Measurements from ENCODE around the gene KIF26A. TPM values are rescaled to one million over a fixed set of nuclear protein-coding genes. Genes with fewer than 3 reads are reported as not detected.

Gene KIF26A
- total RNA-seq, 2 experiments from 2014 or later = 7.7 to 7.9 TPM

DNA sequence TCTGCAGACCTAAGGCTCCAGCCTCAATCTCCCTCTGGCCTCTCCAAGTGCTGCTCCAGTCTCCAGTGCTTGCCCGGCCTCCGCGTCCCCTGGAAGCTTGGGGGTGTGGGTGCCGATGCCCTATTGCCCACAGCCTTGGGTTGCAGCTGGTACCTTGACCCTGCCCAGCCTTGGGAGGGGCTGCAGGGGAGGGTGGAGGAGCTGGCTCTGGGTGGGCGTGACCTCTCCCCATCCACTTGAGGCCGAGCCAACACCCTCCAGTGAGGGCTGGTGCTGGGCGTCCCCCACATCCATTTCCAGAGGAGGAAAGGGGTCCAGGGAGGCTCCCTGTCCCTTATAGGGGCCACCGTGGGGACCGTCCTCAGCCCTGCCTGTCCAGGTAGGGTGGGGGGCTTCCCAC is 24.1 kb downstream of the KIF26A start:
- ChIA-PET POLR2A (no interaction called here), CTCF (no interaction called here)
- H3K27me3 Mint-ChIP-seq = no peaks in the 10 kb centered on the region
- H3K36me3 Mint-ChIP-seq (ENCODE audit: low read depth) = no peaks in the 10 kb centered on the region
- no peak overlapping the region for H3K27ac Mint-ChIP-seq
- no peaks in the 10 kb centered on the region for H3K4me1 Mint-ChIP-seq
- no peak overlapping the region for H3K4me3 Mint-ChIP-seq
- H3K9me3 Mint-ChIP-seq = no peaks in the 10 kb centered on the region
- DNase-seq = no peak

DNA sequence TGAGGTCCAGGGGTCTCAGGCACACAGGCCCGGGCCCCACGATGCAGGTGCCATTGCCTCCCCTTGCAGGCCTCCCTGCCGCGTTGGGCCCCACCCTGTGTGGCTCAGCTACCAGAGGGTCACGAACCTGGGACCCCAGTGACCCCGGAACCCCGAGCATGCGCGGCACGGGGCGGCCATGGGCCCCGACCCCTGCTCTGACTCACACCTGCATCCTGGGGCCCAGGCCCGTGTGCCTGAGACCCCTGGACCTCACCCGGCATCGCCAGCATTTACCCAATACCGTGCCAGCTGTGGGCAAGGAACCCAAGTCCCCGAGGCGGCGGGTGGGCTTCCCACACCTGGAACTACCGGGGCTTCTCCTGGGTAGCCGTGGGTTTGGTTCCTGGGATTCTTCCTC is 25.2 kb downstream of the KIF26A start:
- no peaks in the 10 kb centered on the region for H3K27me3 Mint-ChIP-seq

GRCh38 chr14:104164041-104164440 is 25.7 kb downstream of the KIF26A start:
- DNase-seq = no peak
- ChIA-PET CTCF (no interaction called here), POLR2A (no interaction called here)
- Mint-ChIP-seq H3K9me3 (no peaks in the 10 kb centered on the region), H3K27ac (no peak overlapping the region), H3K4me3 (no peak overlapping the region), H3K4me1 (no peaks in the 10 kb centered on the region), H3K27me3 (no peaks in the 10 kb centered on the region), H3K36me3 (ENCODE audit: low read depth) (no peaks in the 10 kb centered on the region)

More for the DNA sequence above, 25.2 kb downstream of the KIF26A start:
- H3K4me1 Mint-ChIP-seq = no peaks in the 10 kb centered on the region
- CTCF ChIA-PET = no interaction called here
- DNase-seq = no peak
- POLR2A ChIA-PET = no interaction called here
- no peak overlapping the region for H3K4me3 Mint-ChIP-seq
- no peaks in the 10 kb centered on the region for H3K9me3 Mint-ChIP-seq
- H3K36me3 Mint-ChIP-seq (ENCODE audit: low read depth) = no peaks in the 10 kb centered on the region
- no peak overlapping the region for H3K27ac Mint-ChIP-seq

DNA sequence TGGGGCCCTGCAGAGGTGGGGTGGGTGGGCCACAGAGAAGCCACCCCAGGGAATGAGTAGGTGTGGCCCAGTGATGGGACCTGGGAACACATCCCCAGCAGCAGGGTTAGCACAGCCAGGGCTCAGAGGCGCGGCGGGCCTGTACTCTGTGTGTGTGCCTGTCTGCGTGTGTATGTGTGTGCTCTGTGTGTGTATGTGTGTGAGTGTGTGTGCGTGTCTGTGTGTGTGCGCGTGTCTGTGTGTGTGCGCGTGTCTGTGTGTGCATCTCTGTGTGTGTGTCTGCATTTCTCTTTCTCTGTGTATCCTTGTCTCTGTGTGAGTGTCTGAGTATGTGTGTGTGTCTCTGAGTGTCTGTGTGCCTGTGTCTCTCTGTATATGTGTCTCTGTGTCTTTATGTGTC is 26.1 kb downstream of the KIF26A start:
- Mint-ChIP-seq H3K9me3 (no peaks in the 10 kb centered on the region), H3K36me3 (ENCODE audit: low read depth) (no peaks in the 10 kb centered on the region), H3K4me1 (no peaks in the 10 kb centered on the region), H3K27ac (no peak overlapping the region), H3K27me3 (no peaks in the 10 kb centered on the region), H3K4me3 (no peak overlapping the region)
- ChIA-PET POLR2A (no interaction called here), CTCF (no interaction called here)
- no peak for DNase-seq

- Mint-ChIP-seq H3K27me3 (no peaks in the 10 kb centered on the region), H3K27ac (no peak overlapping the region), H3K4me3 (no peak overlapping the region), H3K9me3 (no peaks in the 10 kb centered on the region), H3K4me1 (no peaks in the 10 kb centered on the region), H3K36me3 (ENCODE audit: low read depth) (no peaks in the 10 kb centered on the region)
- POLR2A ChIA-PET = no interaction called here
- DNase-seq = no peak
- CTCF ChIA-PET = no interaction called here
Observed at GRCh38 chr14:104166698-104167097, 28.3 kb downstream of the KIF26A start.

- H3K9me3 Mint-ChIP-seq = no peaks in the 10 kb centered on the region
- ChIA-PET CTCF (no interaction called here), POLR2A (no interaction called here)
- H3K4me3 Mint-ChIP-seq = no peak overlapping the region
- H3K27me3 Mint-ChIP-seq = no peaks in the 10 kb centered on the region
- no peak overlapping the region for H3K27ac Mint-ChIP-seq
- DNase-seq = no peak
- no peaks in the 10 kb centered on the region for H3K36me3 Mint-ChIP-seq (ENCODE audit: low read depth)
- no peaks in the 10 kb centered on the region for H3K4me1 Mint-ChIP-seq
Observed at GRCh38 chr14:104168603-104169002, 30.2 kb downstream of the KIF26A start.

DNA sequence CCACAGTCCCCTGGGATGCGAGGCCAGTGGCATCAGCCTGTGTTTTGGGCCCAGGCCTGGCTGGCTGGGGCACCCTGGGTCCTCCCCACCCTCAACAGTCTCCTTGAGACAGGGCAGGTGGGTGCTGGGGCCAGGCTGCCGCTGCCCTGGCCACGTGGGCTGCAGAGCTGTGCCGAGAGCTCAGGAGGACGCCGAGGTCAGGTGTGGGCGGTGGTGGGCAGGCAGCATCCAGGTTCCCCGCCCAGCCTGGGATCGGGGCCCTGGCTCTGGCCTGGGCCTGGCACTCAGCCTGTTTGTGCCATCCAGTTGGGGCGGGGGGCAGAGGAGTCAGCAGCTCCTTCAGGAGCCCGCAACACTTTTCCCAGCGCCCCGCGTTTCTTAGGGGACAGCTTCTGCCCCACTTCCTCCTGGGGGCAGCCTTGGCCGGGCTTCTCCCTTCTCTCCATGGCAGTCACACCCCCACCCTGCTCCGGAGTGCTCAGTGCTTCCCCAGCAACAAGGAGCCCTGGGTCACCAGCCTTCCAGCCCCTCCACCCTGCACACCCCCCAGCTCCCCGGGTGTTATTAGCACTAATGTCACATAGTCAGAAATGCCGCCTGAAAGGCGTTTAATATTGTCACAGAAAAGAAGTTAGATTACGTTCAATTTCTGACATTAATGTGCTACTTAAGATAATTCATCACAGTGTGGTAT is 30.8 kb downstream of the KIF26A start:
- CTCF ChIA-PET = no interaction called here
- H3K4me3 Mint-ChIP-seq = no peak overlapping the region

DNA sequence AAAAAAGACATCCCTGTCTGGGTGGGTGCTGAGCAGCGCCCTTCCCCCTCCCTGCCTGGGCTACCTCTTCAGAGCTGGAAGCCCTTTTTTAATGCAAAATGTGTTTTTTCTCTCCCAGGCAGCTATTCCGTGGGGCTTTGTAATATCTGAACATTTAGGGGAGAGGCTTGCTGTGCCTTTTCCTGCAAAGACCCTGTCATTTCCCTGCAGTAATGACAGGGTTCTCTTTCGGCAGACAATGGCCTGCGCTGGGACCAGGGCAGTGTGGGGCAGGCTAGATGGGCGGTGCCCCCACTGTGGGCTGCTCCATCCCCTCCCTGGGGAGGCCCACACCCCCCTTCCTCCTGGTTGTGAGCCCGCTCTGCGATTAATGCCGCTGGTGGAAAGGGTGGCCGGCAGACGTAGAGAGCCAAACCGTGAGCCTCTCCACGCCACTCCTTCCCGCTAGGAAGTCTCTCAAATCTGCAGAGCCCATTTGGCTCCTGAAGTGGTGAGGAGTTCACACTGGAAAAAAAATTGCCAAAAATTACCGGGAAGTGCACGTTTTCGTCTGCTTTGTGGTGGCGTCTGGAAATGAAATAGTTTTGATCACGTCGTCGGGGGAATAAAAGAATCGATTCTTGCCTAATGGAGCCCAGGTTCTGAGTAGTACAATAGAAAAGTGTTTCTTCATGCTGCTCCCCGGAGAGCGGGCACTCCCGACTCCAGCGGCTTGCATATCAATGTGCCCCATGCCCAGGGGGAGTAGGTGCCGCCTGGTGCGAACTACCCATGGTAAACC is 31.5 kb downstream of the KIF26A start:
- DNase-seq = no peak
- POLR2A ChIA-PET = no interaction called here
- Mint-ChIP-seq H3K4me3 (no peak overlapping the region), H3K9me3 (no peaks in the 10 kb centered on the region), H3K27me3 (no peaks in the 10 kb centered on the region), H3K27ac (no peak overlapping the region), H3K36me3 (ENCODE audit: low read depth) (no peaks in the 10 kb centered on the region), H3K4me1 (no peaks in the 10 kb centered on the region)
- CTCF ChIA-PET = no interaction called here

More for the DNA sequence above, 30.8 kb downstream of the KIF26A start:
- Mint-ChIP-seq H3K36me3 (ENCODE audit: low read depth) (no peaks in the 10 kb centered on the region), H3K9me3 (no peaks in the 10 kb centered on the region), H3K27ac (no peak overlapping the region), H3K4me1 (no peaks in the 10 kb centered on the region), H3K27me3 (no peaks in the 10 kb centered on the region)
- POLR2A ChIA-PET = no interaction called here
- no peak for DNase-seq

GRCh38 chr14:104171029-104171697 is 32.8 kb downstream of the KIF26A start:
- no peak overlapping the region for H3K4me3 Mint-ChIP-seq
- no peak overlapping the region for H3K27ac Mint-ChIP-seq
- ChIA-PET CTCF (no interaction called here), POLR2A (no interaction called here)
- no peaks in the 10 kb centered on the region for H3K4me1 Mint-ChIP-seq
- no peaks in the 10 kb centered on the region for H3K36me3 Mint-ChIP-seq (ENCODE audit: low read depth)
- H3K9me3 Mint-ChIP-seq = no peaks in the 10 kb centered on the region
- no peak for DNase-seq
- no peaks in the 10 kb centered on the region for H3K27me3 Mint-ChIP-seq

GRCh38 chr14:104171895-104172294 is 33.5 kb downstream of the KIF26A start:
- Mint-ChIP-seq H3K4me1 (no peaks in the 10 kb centered on the region), H3K36me3 (ENCODE audit: low read depth) (no peaks in the 10 kb centered on the region), H3K27me3 (no peaks in the 10 kb centered on the region)

DNA sequence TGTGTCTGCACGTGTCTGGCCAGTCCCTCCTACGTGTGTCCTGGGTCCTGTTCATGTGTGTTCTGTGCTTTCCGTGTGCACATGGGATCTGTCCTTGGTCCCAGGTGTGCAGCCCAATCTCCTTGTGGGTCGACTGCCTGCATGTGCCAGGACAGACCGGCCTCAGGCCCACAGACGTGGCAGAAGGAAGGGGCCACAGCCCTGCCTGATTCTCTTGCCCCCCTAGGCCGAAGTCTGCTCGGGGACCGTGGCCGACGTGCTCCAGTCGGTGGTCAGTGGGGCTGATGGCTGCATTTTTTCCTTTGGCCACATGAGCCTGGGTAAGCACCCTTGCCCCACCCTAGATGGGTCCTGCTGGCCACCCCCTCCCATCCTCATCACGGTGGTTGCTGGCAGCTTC is 34.0 kb downstream of the KIF26A start:
- ChIA-PET CTCF (no interaction called here), POLR2A (no interaction called here)
- Mint-ChIP-seq H3K36me3 (ENCODE audit: low read depth) (no peaks in the 10 kb centered on the region), H3K27me3 (no peaks in the 10 kb centered on the region), H3K27ac (no peak overlapping the region), H3K9me3 (no peaks in the 10 kb centered on the region), H3K4me3 (no peak overlapping the region), H3K4me1 (no peaks in the 10 kb centered on the region)
- DNase-seq = no peak

More at GRCh38 chr14:104171895-104172294, 33.5 kb downstream of the KIF26A start:
- DNase-seq = no peak
- Mint-ChIP-seq H3K27ac (no peak overlapping the region), H3K4me3 (no peak overlapping the region), H3K9me3 (no peaks in the 10 kb centered on the region)
- ChIA-PET CTCF (no interaction called here), POLR2A (no interaction called here)

DNA sequence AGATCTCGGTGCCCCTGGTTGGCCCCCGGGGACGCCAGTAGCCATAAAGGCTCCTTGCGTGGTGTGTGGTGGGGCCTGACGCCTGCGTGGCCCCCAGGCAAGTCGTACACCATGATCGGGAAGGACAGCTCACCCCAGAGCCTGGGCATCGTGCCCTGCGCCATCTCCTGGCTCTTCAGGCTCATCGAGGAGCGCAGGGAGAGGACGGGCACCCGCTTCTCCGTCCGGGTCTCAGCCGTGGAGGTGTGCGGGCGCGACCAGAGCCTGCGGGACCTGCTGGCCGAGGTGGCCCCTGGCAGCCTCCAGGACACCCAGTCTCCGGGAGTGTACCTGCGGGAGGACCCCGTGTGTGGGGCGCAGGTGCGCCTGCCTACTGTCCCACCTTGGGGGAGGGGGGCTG is 34.5 kb downstream of the KIF26A start:
- Mint-ChIP-seq H3K36me3 (ENCODE audit: low read depth) (no peaks in the 10 kb centered on the region), H3K27ac (no peak overlapping the region), H3K9me3 (no peaks in the 10 kb centered on the region), H3K4me3 (no peak overlapping the region), H3K27me3 (no peaks in the 10 kb centered on the region), H3K4me1 (no peaks in the 10 kb centered on the region)
- CTCF ChIA-PET = no interaction called here
- no peak for DNase-seq
- POLR2A ChIA-PET = no interaction called here

DNA sequence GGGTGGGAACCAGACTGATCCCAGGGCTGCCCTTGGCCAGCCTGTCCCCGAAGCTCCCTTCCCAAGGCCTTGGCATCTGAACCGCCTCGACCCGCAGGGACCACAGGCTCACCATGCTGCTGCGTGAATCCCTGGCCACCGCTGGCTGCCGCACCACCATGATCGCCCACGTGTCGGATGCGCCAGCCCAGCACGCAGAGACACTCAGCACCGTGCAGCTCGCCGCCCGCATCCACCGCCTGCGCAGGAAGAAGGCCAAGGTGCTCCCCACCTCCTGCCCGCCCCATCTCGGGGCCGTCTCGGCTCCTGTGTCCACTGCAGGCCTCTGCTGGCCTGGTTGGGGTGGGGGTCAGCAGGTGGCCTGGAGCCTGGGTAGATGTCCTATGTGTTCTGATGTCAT is 35.7 kb downstream of the KIF26A start:
- no peak overlapping the region for H3K27ac Mint-ChIP-seq
- no peak for DNase-seq
- POLR2A ChIA-PET = no interaction called here
- CTCF ChIA-PET = no interaction called here
- no peaks in the 10 kb centered on the region for H3K36me3 Mint-ChIP-seq (ENCODE audit: low read depth)
- H3K4me3 Mint-ChIP-seq = no peak overlapping the region
- no peaks in the 10 kb centered on the region for H3K4me1 Mint-ChIP-seq
- H3K9me3 Mint-ChIP-seq = no peaks in the 10 kb centered on the region
- no peaks in the 10 kb centered on the region for H3K27me3 Mint-ChIP-seq

DNA sequence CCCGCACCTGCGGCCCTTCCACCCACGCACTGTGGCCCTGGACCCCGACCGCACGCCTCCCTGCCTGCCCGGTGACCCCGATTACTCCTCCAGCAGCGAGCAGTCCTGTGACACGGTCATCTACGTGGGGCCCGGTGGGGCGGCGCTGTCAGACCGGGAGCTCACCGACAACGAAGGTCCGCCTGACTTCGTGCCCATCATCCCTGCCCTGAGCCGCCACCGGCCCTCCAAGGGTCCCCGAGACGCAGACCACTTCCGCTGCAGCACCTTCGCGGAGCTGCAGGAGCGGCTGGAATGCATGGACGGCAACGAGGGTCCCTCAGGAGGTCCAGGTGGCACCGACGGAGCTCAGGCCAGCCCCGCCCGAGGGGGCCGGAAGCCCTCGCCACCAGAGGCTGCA is 36.7 kb downstream of the KIF26A start:
- no peak overlapping the region for H3K27ac Mint-ChIP-seq
- DNase-seq = no peak
- ChIA-PET POLR2A (no interaction called here), CTCF (no interaction called here)
- no peaks in the 10 kb centered on the region for H3K4me1 Mint-ChIP-seq
- no peaks in the 10 kb centered on the region for H3K9me3 Mint-ChIP-seq
- no peaks in the 10 kb centered on the region for H3K36me3 Mint-ChIP-seq (ENCODE audit: low read depth)
- no peaks in the 10 kb centered on the region for H3K27me3 Mint-ChIP-seq
- no peak overlapping the region for H3K4me3 Mint-ChIP-seq
